ENCODE measurements around the gene JAK1.
"Not testable (repeated sequence)": the region's sequence is repeated elsewhere in the genome, so short reads cannot be mapped to it uniquely, and the experiment has no call there.

Gene JAK1

GRCh38 chr1:65002508-65003315, 36.4 kb upstream of the JAK1 start:
- TF ChIP-seq, protein P1, sequence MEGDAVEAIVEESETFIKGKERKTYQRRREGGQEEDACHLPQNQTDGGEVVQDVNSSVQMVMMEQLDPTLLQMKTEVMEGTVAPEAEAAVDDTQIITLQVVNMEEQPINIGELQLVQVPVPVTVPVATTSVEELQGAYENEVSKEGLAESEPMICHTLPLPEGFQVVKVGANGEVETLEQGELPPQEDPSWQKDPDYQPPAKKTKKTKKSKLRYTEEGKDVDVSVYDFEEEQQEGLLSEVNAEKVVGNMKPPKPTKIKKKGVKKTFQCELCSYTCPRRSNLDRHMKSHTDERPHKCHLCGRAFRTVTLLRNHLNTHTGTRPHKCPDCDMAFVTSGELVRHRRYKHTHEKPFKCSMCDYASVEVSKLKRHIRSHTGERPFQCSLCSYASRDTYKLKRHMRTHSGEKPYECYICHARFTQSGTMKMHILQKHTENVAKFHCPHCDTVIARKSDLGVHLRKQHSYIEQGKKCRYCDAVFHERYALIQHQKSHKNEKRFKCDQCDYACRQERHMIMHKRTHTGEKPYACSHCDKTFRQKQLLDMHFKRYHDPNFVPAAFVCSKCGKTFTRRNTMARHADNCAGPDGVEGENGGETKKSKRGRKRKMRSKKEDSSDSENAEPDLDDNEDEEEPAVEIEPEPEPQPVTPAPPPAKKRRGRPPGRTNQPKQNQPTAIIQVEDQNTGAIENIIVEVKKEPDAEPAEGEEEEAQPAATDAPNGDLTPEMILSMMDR (conservative IDR thresholded peaks at IDR 0.05), result no peak
- H3K27ac ChIP-seq, result peak overlapping the region; percentile 40; the same call in 1 of the 2 replicates

DNA sequence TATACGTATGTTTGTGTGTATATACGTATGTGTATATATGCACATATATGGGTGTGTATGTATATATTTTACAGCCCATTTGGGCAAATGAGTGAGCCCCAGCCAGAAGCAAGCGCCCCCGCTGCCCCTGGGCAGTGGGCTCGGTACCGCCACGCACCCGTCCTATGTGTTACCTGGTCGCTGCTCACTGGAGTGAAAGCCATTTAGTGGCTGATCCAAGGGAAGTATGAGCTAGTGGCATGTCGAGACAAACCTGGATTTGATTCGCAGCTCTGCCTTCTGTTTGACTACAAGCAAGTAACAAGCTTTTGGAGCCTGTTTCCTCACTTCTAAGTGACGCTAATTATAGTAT, 35.8 kb upstream of the JAK1 start:
- TF ChIP-seq, protein P1 (conservative IDR thresholded peaks at IDR 0.05), result no peak
- peak overlapping the region; percentile 40; the same call in 1 of the 2 replicates for H3K27ac ChIP-seq

- TF ChIP-seq, protein P1 (conservative IDR thresholded peaks at IDR 0.05), result no peak
- H3K27ac ChIP-seq, result no peak overlapping the region
Measured at GRCh38 chr1:65001231-65001792, 35.0 kb upstream of the JAK1 start.

DNA sequence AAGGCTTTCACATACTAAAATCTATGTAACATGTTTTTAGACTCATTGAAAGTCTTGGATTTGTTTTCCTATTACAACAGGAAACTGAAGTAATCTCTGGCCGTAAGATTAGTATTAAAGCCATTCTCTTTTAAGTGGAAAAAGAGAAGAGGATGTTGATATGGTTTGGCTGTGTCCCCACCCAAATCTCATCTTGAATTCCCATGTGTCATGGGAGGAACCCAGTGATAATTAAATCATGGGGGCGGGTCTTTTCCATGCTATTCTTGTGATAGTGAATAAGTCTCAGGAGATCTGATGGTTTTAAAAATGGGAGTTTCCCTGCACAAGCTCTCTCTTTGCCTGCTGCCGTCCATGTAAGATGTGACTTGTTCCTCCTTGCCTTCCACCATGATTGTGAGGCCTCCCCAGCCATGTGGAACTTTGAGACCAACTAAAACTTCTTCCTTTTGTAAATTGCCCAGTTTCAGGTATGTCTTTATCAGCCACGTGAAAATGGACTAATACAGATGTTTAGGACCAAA, 32.1 kb upstream of the JAK1 start:
- not testable (repeated sequence) for H3K27ac ChIP-seq

- no peak overlapping the region for H3K27ac ChIP-seq
- TF ChIP-seq, protein P1 (conservative IDR thresholded peaks at IDR 0.05), result no peak
Measured at GRCh38 chr1:64996541-64997257, 30.4 kb upstream of the JAK1 start.

DNA sequence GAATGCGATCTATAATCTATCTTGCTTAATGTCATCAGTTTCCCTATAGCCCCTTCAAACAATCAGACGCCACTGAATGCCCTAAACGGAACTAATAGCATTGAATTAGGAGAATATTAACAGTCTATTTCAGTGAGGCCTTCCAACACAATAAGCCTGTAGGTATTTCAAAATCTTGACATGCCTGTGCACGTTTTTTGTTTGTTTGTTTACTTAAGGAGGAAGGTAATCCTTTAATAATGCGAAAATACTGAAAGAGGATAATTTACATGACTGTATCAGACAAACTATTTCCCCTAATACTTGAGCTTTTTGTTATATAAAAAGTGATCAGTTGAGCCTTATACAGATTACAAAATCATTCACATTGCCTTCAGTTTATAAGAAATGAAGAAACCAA, 29.0 kb upstream of the JAK1 start:
- TF ChIP-seq, protein P1 (conservative IDR thresholded peaks at IDR 0.05), result no peak
- H3K27ac ChIP-seq, result no peak overlapping the region

- TF ChIP-seq, protein P1 (conservative IDR thresholded peaks at IDR 0.05), result no peak
- no peak overlapping the region for H3K27ac ChIP-seq
Measured at GRCh38 chr1:64986903-64987871, 20.8 kb upstream of the JAK1 start.

All from VCaP (cell line).